Measurements from ENCODE around the gene KANSL3. TPM values are rescaled to one million over a fixed set of nuclear protein-coding genes. Genes with fewer than 3 reads are reported as not detected.
"Not testable (repeated sequence)": the region's sequence is repeated elsewhere in the genome, so short reads cannot be mapped to it uniquely, and the experiment has no call there.

KANSL3 gene
- total RNA-seq, 1 donor from 2014 or later: 32.5 TPM

- H3K4me1 Mint-ChIP-seq (ENCODE audit: low read depth, unreplicated experiment): no peaks in the 10 kb centered on the region
- DNase-seq: no peak
- no peak overlapping the region for H3K4me3 Mint-ChIP-seq (ENCODE audit: unreplicated experiment)
- H3K9me3 Mint-ChIP-seq (ENCODE audit: unreplicated experiment): no peaks in the 10 kb centered on the region
- peaks cover 4% of the 10 kb centered on the region for H3K27me3 Mint-ChIP-seq (ENCODE audit: unreplicated experiment)
- TF ChIP-seq CTCF (IDR thresholded peaks at IDR 0.05; ENCODE audit: partially characterized antibody, unreplicated experiment): no peak
- no peaks in the 10 kb centered on the region for H3K36me3 Mint-ChIP-seq (ENCODE audit: unreplicated experiment)
- no peak overlapping the region for H3K27ac Mint-ChIP-seq (ENCODE audit: unreplicated experiment)
Measured at GRCh38 chr2:96556441-96557330, 81.4 kb downstream of the KANSL3 start.

- no peaks in the 10 kb centered on the region for H3K9me3 Mint-ChIP-seq (ENCODE audit: unreplicated experiment)
- no peak for DNase-seq
Measured at GRCh38 chr2:96555146-96555610, 82.9 kb downstream of the KANSL3 start.

GRCh38 chr2:96554293-96555145 lies 83.6 kb downstream of the KANSL3 start:
- peak; percentile 94 for TF ChIP-seq CTCF (IDR thresholded peaks at IDR 0.05; ENCODE audit: partially characterized antibody, unreplicated experiment)
- H3K9me3 Mint-ChIP-seq (ENCODE audit: unreplicated experiment): peaks cover 1% of the 10 kb centered on the region
- no peaks in the 10 kb centered on the region for H3K36me3 Mint-ChIP-seq (ENCODE audit: unreplicated experiment)
- no peaks in the 10 kb centered on the region for H3K4me1 Mint-ChIP-seq (ENCODE audit: low read depth, unreplicated experiment)
- H3K27ac Mint-ChIP-seq (ENCODE audit: unreplicated experiment): no peak overlapping the region
- no peak overlapping the region for H3K4me3 Mint-ChIP-seq (ENCODE audit: unreplicated experiment)
- DNase-seq: peak; percentile 74
- peaks cover 6% of the 10 kb centered on the region for H3K27me3 Mint-ChIP-seq (ENCODE audit: unreplicated experiment)

More at GRCh38 chr2:96555146-96555610, 82.9 kb downstream of the KANSL3 start:
- no peak for TF ChIP-seq CTCF (IDR thresholded peaks at IDR 0.05; ENCODE audit: partially characterized antibody, unreplicated experiment)
- no peak overlapping the region for H3K27ac Mint-ChIP-seq (ENCODE audit: unreplicated experiment)
- peaks cover 4% of the 10 kb centered on the region for H3K27me3 Mint-ChIP-seq (ENCODE audit: unreplicated experiment)
- H3K4me3 Mint-ChIP-seq (ENCODE audit: unreplicated experiment): no peak overlapping the region
- no peaks in the 10 kb centered on the region for H3K36me3 Mint-ChIP-seq (ENCODE audit: unreplicated experiment)
- H3K4me1 Mint-ChIP-seq (ENCODE audit: low read depth, unreplicated experiment): no peaks in the 10 kb centered on the region

GRCh38 chr2:96553957-96554292 lies 84.2 kb downstream of the KANSL3 start:
- H3K27me3 Mint-ChIP-seq (ENCODE audit: unreplicated experiment); H3K36me3 Mint-ChIP-seq (ENCODE audit: unreplicated experiment); H3K27ac Mint-ChIP-seq (ENCODE audit: unreplicated experiment): not testable (repeated sequence)

GRCh38 chr2:96553176-96553956 lies 84.7 kb downstream of the KANSL3 start:
- Mint-ChIP-seq H3K9me3 (ENCODE audit: unreplicated experiment) (peaks cover 1% of the 10 kb centered on the region), H3K36me3 (ENCODE audit: unreplicated experiment) (no peaks in the 10 kb centered on the region)

More at GRCh38 chr2:96553957-96554292, 84.2 kb downstream of the KANSL3 start:
- not testable (repeated sequence) for H3K9me3 Mint-ChIP-seq (ENCODE audit: unreplicated experiment); H3K4me3 Mint-ChIP-seq (ENCODE audit: unreplicated experiment); DNase-seq; H3K4me1 Mint-ChIP-seq (ENCODE audit: low read depth, unreplicated experiment)

More at GRCh38 chr2:96553176-96553956, 84.7 kb downstream of the KANSL3 start:
- Mint-ChIP-seq H3K4me1 (ENCODE audit: low read depth, unreplicated experiment) (no peaks in the 10 kb centered on the region), H3K27ac (ENCODE audit: unreplicated experiment) (no peak overlapping the region), H3K27me3 (ENCODE audit: unreplicated experiment) (peaks cover 6% of the 10 kb centered on the region), H3K4me3 (ENCODE audit: unreplicated experiment) (no peak overlapping the region)
- DNase-seq: no peak
- no peak for TF ChIP-seq CTCF (IDR thresholded peaks at IDR 0.05; ENCODE audit: partially characterized antibody, unreplicated experiment)
